ENCODE results near the gene MYOM1. TPM values are rescaled to one million over a fixed set of nuclear protein-coding genes. Genes with fewer than 3 reads are reported as not detected.

The MYOM1 gene
- total RNA-seq, 1 experiment from 2014 or later = 0.92 TPM

DNA sequence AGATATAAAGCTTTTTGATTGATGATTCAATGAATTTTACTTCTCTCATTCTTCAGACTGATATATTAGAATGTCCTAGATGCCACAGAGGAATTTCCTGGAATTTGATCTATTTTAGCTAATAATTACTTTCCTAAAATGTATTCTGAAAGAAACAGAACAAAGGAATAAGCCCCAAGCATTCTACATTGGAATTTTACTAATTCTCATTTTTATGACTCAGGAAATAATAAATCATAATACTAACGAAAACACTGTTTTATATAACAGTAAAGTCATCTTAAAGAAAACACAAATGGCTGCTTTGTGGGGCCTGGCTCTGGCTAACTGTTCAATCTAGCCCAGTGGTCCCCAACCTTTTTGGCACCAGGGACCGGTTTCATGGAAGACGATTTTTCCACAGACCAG is 138.2 kb downstream of the MYOM1 start:
- Histone ChIP-seq H3K27me3 (ENCODE audit: control insufficient read depth, insufficient read depth, low read length) (no peaks in the 10 kb centered on the region), H3K36me3 (ENCODE audit: control insufficient read depth, insufficient read depth, low read length) (no peaks in the 10 kb centered on the region), H3K4me3 (ENCODE audit: low read depth in 2 of 2, low read length in 2 of 2) (no peak overlapping the region), H3K9me3 (ENCODE audit: control insufficient read depth, insufficient read depth, low read depth, low read length) (no peaks in the 10 kb centered on the region), H3K4me1 (ENCODE audit: control insufficient read depth, insufficient read depth, low read length) (no peaks in the 10 kb centered on the region), H3K27ac (ENCODE audit: low read length) (no peak overlapping the region)
- no peak for DNase-seq (ENCODE audit: low read depth, low spot score)
- no peak for ATAC-seq
- POLR2A ChIA-PET = no interaction called here
- TF ChIP-seq POLR2AphosphoS5 (IDR thresholded peaks at IDR 0.05; ENCODE audit: low read depth, low read length) (no peak), TCF7L2 (IDR thresholded peaks at IDR 0.05; ENCODE audit: low read depth, low read length) (no peak), SIN3A (IDR thresholded peaks at IDR 0.05; ENCODE audit: borderline replicate concordance, insufficient read depth, low read depth, low read length) (no peak)
- TF ChIP-seq, protein P1, sequence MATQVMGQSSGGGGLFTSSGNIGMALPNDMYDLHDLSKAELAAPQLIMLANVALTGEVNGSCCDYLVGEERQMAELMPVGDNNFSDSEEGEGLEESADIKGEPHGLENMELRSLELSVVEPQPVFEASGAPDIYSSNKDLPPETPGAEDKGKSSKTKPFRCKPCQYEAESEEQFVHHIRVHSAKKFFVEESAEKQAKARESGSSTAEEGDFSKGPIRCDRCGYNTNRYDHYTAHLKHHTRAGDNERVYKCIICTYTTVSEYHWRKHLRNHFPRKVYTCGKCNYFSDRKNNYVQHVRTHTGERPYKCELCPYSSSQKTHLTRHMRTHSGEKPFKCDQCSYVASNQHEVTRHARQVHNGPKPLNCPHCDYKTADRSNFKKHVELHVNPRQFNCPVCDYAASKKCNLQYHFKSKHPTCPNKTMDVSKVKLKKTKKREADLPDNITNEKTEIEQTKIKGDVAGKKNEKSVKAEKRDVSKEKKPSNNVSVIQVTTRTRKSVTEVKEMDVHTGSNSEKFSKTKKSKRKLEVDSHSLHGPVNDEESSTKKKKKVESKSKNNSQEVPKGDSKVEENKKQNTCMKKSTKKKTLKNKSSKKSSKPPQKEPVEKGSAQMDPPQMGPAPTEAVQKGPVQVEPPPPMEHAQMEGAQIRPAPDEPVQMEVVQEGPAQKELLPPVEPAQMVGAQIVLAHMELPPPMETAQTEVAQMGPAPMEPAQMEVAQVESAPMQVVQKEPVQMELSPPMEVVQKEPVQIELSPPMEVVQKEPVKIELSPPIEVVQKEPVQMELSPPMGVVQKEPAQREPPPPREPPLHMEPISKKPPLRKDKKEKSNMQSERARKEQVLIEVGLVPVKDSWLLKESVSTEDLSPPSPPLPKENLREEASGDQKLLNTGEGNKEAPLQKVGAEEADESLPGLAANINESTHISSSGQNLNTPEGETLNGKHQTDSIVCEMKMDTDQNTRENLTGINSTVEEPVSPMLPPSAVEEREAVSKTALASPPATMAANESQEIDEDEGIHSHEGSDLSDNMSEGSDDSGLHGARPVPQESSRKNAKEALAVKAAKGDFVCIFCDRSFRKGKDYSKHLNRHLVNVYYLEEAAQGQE (IDR thresholded peaks at IDR 0.05; ENCODE audit: insufficient read depth in 1 of 2, low read depth in 2 of 2, low read length in 1 of 2) = no peak
- TF ChIP-seq, protein P2, sequence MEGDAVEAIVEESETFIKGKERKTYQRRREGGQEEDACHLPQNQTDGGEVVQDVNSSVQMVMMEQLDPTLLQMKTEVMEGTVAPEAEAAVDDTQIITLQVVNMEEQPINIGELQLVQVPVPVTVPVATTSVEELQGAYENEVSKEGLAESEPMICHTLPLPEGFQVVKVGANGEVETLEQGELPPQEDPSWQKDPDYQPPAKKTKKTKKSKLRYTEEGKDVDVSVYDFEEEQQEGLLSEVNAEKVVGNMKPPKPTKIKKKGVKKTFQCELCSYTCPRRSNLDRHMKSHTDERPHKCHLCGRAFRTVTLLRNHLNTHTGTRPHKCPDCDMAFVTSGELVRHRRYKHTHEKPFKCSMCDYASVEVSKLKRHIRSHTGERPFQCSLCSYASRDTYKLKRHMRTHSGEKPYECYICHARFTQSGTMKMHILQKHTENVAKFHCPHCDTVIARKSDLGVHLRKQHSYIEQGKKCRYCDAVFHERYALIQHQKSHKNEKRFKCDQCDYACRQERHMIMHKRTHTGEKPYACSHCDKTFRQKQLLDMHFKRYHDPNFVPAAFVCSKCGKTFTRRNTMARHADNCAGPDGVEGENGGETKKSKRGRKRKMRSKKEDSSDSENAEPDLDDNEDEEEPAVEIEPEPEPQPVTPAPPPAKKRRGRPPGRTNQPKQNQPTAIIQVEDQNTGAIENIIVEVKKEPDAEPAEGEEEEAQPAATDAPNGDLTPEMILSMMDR (IDR thresholded peaks at IDR 0.05) = no peak
- intact Hi-C loops (cut with micrococcal nuclease; ENCODE audit: unreplicated experiment) = no loop called here
- BruUV-seq (replicated peaks) = no TSS peak
- CTCF ChIA-PET = no interaction called here
- in situ Hi-C loops (cut with HindIII; ENCODE audit: low pct_unique_long_range_greater_than_20kb, low sequenced_read_pairs) = no loop called here

GRCh38 chr18:3079653-3080052 is 140.1 kb downstream of the MYOM1 start:
- no peak for ATAC-seq
- Histone ChIP-seq H3K27me3 (ENCODE audit: control insufficient read depth, insufficient read depth, low read length) (no peaks in the 10 kb centered on the region), H3K27ac (ENCODE audit: low read length) (no peak overlapping the region), H3K4me1 (ENCODE audit: control insufficient read depth, insufficient read depth, low read length) (no peaks in the 10 kb centered on the region), H3K9me3 (ENCODE audit: control insufficient read depth, insufficient read depth, low read depth, low read length) (no peaks in the 10 kb centered on the region), H3K4me3 (ENCODE audit: low read depth in 2 of 2, low read length in 2 of 2) (no peak overlapping the region), H3K36me3 (ENCODE audit: control insufficient read depth, insufficient read depth, low read length) (no peaks in the 10 kb centered on the region)
- intact Hi-C loops (cut with micrococcal nuclease; ENCODE audit: unreplicated experiment) (no loop called here), in situ Hi-C loops (cut with HindIII; ENCODE audit: low pct_unique_long_range_greater_than_20kb, low sequenced_read_pairs) (no loop called here)
- POLR2A ChIA-PET = no interaction called here
- BruUV-seq (replicated peaks) = no TSS peak
- CTCF ChIA-PET = interaction anchor here (0.8 kb wide), 1 partner anchor 692 kb away, joined by 3 read pairs; no protein-coding TSS in a partner anchor
- no peak for TF ChIP-seq TCF7L2 (IDR thresholded peaks at IDR 0.05; ENCODE audit: low read depth, low read length)
- TF ChIP-seq POLR2AphosphoS5 (IDR thresholded peaks at IDR 0.05; ENCODE audit: low read depth, low read length) = no peak
- TF ChIP-seq, protein P1 (IDR thresholded peaks at IDR 0.05; ENCODE audit: insufficient read depth in 1 of 2, low read depth in 2 of 2, low read length in 1 of 2) = no peak
- TF ChIP-seq, protein P2 (IDR thresholded peaks at IDR 0.05) = no peak
- no peak for TF ChIP-seq SIN3A (IDR thresholded peaks at IDR 0.05; ENCODE audit: borderline replicate concordance, insufficient read depth, low read depth, low read length)
- DNase-seq (ENCODE audit: low read depth, low spot score) = no peak
